Measurements from ENCODE around the gene CNIH3.

The CNIH3 gene

DNA sequence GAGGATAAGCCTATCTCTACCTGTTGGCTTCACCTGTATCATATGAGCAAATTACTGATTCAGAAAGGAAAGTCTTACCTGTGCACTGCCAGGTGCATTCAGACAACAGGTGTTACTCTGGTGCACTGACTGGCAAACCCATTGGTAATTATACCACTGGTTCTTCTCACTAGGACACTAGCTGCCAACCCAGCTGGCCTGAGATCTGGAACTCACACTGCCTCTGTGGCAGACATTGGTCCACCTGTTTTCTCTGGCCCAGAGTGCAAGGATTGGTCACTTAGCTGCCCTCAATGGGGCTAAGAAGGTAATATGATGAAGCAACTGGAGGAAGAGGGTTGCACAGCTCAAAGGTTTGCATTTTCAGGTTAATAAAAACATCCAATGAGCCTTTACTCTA is 173.2 kb downstream of the CNIH3 start:
- no peak for DNase-seq (ENCODE audit: low read depth)
- H3K4me3 ChIP-seq (ENCODE audit: low read length): no peak overlapping the region
- TF ChIP-seq, protein P1, sequence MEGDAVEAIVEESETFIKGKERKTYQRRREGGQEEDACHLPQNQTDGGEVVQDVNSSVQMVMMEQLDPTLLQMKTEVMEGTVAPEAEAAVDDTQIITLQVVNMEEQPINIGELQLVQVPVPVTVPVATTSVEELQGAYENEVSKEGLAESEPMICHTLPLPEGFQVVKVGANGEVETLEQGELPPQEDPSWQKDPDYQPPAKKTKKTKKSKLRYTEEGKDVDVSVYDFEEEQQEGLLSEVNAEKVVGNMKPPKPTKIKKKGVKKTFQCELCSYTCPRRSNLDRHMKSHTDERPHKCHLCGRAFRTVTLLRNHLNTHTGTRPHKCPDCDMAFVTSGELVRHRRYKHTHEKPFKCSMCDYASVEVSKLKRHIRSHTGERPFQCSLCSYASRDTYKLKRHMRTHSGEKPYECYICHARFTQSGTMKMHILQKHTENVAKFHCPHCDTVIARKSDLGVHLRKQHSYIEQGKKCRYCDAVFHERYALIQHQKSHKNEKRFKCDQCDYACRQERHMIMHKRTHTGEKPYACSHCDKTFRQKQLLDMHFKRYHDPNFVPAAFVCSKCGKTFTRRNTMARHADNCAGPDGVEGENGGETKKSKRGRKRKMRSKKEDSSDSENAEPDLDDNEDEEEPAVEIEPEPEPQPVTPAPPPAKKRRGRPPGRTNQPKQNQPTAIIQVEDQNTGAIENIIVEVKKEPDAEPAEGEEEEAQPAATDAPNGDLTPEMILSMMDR (IDR thresholded peaks at IDR 0.05; ENCODE audit: insufficient read depth, low read depth, low read length, missing control alignments): no peak

All from epithelial cell of esophagus (primary cell).